K562 treated with DMSO at 1 percent for 4 hours (cell line): ENCODE data around the gene DPY19L3. TPM values are rescaled to one million over a fixed set of nuclear protein-coding genes. Genes with fewer than 3 reads are reported as not detected.

Experiments
- total RNA-seq: library from RNA; unstranded; fragments of 300-600 nt; gene quantifications from 2 replicates; pipeline ENCODE4 v1.2.3, GENCODE V29; 2022; ENCODE audit not compliant: insufficient read depth

The DPY19L3 gene
- total RNA-seq: 5.0 and 11.0 TPM in 2 replicates

GRCh38 chr19:32405431-32406160, at the start of gene DPY19L3:
Gene DPY19L3, plus strand, starts transcription at chr19:32405770. Its CDS starts 2,484 bp downstream, at chr19:32408254.

Other genes starting within 250 kb of the DPY19L3 start
- gene ZNF507, start 60.2 kb upstream of the DPY19L3 start, total RNA-seq: 5.1 and 5.2 TPM in 2 replicates
- gene PDCD5, start 175.4 kb downstream of the DPY19L3 start, total RNA-seq: 58.9 and 73.8 TPM in 2 replicates